ENCODE measurements around the gene HCRTR2.

DNA sequence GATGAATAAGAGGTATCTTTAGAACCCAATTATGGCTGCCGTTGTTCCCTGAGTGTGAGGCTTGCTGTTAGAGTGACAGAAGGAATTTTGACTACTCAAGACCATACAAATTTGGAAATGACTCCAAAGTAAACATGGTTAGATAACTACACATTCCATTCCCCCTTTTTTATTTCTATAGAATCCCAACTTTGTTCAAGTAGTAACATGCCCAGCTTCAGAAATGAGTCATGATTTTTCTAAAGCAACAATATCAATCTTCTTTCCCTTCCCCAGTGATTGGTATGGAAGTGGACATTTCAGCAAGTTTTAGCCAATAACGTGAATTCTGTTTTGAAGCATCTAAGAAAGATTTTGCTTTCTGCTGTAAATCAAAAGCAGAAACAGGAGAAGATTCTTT, 37.8 kb downstream of the HCRTR2 start:
- no peak for TF ChIP-seq ZNF423 (CRISPR knock-in tag; IDR thresholded peaks at IDR 0.05)
- TF ChIP-seq KAT7 (CRISPR knock-in tag; IDR thresholded peaks at IDR 0.05; ENCODE audit: borderline replicate concordance) = no peak
- TF ChIP-seq NR2C2 (CRISPR knock-in tag; IDR thresholded peaks at IDR 0.05) = no peak
- TF ChIP-seq CREM (CRISPR knock-in tag; IDR thresholded peaks at IDR 0.05) = no peak
- TF ChIP-seq, protein P1, sequence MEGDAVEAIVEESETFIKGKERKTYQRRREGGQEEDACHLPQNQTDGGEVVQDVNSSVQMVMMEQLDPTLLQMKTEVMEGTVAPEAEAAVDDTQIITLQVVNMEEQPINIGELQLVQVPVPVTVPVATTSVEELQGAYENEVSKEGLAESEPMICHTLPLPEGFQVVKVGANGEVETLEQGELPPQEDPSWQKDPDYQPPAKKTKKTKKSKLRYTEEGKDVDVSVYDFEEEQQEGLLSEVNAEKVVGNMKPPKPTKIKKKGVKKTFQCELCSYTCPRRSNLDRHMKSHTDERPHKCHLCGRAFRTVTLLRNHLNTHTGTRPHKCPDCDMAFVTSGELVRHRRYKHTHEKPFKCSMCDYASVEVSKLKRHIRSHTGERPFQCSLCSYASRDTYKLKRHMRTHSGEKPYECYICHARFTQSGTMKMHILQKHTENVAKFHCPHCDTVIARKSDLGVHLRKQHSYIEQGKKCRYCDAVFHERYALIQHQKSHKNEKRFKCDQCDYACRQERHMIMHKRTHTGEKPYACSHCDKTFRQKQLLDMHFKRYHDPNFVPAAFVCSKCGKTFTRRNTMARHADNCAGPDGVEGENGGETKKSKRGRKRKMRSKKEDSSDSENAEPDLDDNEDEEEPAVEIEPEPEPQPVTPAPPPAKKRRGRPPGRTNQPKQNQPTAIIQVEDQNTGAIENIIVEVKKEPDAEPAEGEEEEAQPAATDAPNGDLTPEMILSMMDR (IDR thresholded peaks at IDR 0.05) = no peak
- no peak for TF ChIP-seq NFYB (CRISPR knock-in tag; conservative IDR thresholded peaks at IDR 0.05; ENCODE audit: low read depth)
